ENCODE results near the gene OSBPL5.

Gene OSBPL5

DNA sequence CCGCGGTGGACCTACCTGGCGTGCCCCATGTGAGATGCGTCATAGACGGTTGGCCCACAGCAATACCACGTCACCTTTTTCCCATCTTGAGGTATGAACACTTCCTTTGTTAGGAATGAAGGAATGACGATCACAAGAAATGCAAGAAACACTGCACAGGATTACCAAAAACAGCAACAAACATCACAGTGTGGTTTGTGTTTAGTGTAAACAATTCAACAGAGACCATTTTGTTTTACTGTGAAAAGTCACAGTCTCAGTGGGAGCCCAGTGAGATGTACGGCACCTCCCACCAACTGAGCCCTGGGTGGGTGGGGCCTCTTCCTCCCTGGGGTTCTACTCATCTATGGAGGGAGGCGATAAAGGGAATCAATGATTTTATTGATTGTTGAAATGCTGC, 124.2 kb downstream of the OSBPL5 start:
- H3K27me3 ChIP-seq (ENCODE audit: control insufficient read depth, low read length) = no peaks in the 10 kb centered on the region
- no peak overlapping the region for H3K4me3 ChIP-seq (ENCODE audit: low read length)
- H3K9me3 ChIP-seq (ENCODE audit: control insufficient read depth, insufficient read depth, low read length) = no peaks in the 10 kb centered on the region
- no peak overlapping the region for H3K4me2 ChIP-seq (ENCODE audit: low read length)
- TF ChIP-seq, protein P1, sequence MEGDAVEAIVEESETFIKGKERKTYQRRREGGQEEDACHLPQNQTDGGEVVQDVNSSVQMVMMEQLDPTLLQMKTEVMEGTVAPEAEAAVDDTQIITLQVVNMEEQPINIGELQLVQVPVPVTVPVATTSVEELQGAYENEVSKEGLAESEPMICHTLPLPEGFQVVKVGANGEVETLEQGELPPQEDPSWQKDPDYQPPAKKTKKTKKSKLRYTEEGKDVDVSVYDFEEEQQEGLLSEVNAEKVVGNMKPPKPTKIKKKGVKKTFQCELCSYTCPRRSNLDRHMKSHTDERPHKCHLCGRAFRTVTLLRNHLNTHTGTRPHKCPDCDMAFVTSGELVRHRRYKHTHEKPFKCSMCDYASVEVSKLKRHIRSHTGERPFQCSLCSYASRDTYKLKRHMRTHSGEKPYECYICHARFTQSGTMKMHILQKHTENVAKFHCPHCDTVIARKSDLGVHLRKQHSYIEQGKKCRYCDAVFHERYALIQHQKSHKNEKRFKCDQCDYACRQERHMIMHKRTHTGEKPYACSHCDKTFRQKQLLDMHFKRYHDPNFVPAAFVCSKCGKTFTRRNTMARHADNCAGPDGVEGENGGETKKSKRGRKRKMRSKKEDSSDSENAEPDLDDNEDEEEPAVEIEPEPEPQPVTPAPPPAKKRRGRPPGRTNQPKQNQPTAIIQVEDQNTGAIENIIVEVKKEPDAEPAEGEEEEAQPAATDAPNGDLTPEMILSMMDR (IDR thresholded peaks at IDR 0.05; ENCODE audit: low read depth, low read length, poor library complexity, severe bottlenecking) = no peak
- no peak for TF ChIP-seq EZH2phosphoT487 (IDR thresholded peaks at IDR 0.05; ENCODE audit: borderline replicate concordance, low read length)
- peaks cover 78% of the 10 kb centered on the region for H3K36me3 ChIP-seq (ENCODE audit: control insufficient read depth, low read length)
- no peak overlapping the region for H3K27ac ChIP-seq (ENCODE audit: low read depth, low read length)
- H3F3A ChIP-seq (ENCODE audit: control insufficient read depth, insufficient read depth) = peaks cover 18% of the 10 kb centered on the region
- no peaks in the 10 kb centered on the region for H3K9me2 ChIP-seq (replicated peaks; ENCODE audit: control insufficient read depth, low read length)
- no peaks in the 10 kb centered on the region for H4K20me1 ChIP-seq (ENCODE audit: control insufficient read depth, insufficient read depth, low read depth, low read length)
- peaks cover 42% of the 10 kb centered on the region for H3K79me2 ChIP-seq (ENCODE audit: control insufficient read depth, low read length)
- peaks cover 26% of the 10 kb centered on the region for H3K4me1 ChIP-seq (ENCODE audit: control insufficient read depth, low read length)

GRCh38 chr11:3037945-3038271, 127.2 kb downstream of the OSBPL5 start:
- H3K36me3 ChIP-seq (ENCODE audit: control insufficient read depth, low read length) = peaks cover 80% of the 10 kb centered on the region
- no peaks in the 10 kb centered on the region for H4K20me1 ChIP-seq (ENCODE audit: control insufficient read depth, insufficient read depth, low read depth, low read length)
- peaks cover 51% of the 10 kb centered on the region for H3K4me1 ChIP-seq (ENCODE audit: control insufficient read depth, low read length)
- H3K27ac ChIP-seq (ENCODE audit: low read depth, low read length) = no peak overlapping the region
- no peak for TF ChIP-seq EZH2phosphoT487 (IDR thresholded peaks at IDR 0.05; ENCODE audit: borderline replicate concordance, low read length)
- TF ChIP-seq, protein P1 (IDR thresholded peaks at IDR 0.05; ENCODE audit: low read depth, low read length, poor library complexity, severe bottlenecking) = no peak
- no peaks in the 10 kb centered on the region for H3K9me2 ChIP-seq (replicated peaks; ENCODE audit: control insufficient read depth, low read length)
- no peaks in the 10 kb centered on the region for H3K9me3 ChIP-seq (ENCODE audit: control insufficient read depth, insufficient read depth, low read length)
- no peak overlapping the region for H3K4me2 ChIP-seq (ENCODE audit: low read length)
- H3F3A ChIP-seq (ENCODE audit: control insufficient read depth, insufficient read depth) = peaks cover 35% of the 10 kb centered on the region
- H3K79me2 ChIP-seq (ENCODE audit: control insufficient read depth, low read length) = peaks cover 15% of the 10 kb centered on the region
- no peaks in the 10 kb centered on the region for H3K27me3 ChIP-seq (ENCODE audit: control insufficient read depth, low read length)
- no peak overlapping the region for H3K4me3 ChIP-seq (ENCODE audit: low read length)
